Measurements from ENCODE around the gene ENPEP. TPM values are rescaled to one million over a fixed set of nuclear protein-coding genes. Genes with fewer than 3 reads are reported as not detected.
A peak's percentile ranks its signal among the peaks of the same experiment; 100 is the strongest.

ENPEP gene
- total and polyA plus RNA-seq, 2 donors from 2014 or later = 39.9 to 83.2 TPM

GRCh38 chr4:110610940-110611831 lies 135.2 kb downstream of the ENPEP start:
- intact Hi-C loops (cut with DNase I) = no loop called here
- H3K9ac ChIP-seq (ENCODE audit: low read length in 3 of 3) = no peak overlapping the region
- H3K27me3 ChIP-seq (ENCODE audit: control insufficient read depth, insufficient read depth, low read length) = peaks cover 68% of the 10 kb centered on the region
- no peaks in the 10 kb centered on the region for H3K36me3 ChIP-seq (ENCODE audit: control insufficient read depth in 2 of 3, insufficient read depth in 3 of 3, low read length in 3 of 3)
- no peaks in the 10 kb centered on the region for H3K9me3 ChIP-seq (ENCODE audit: control insufficient read depth in 2 of 3, insufficient read depth in 1 of 3, low read length in 3 of 3)
- no peak overlapping the region for H3K27ac ChIP-seq (ENCODE audit: low read depth in 2 of 2, low read length in 2 of 2)
- no peak overlapping the region for H3K4me3 ChIP-seq (ENCODE audit: low read length in 3 of 3)
- peaks cover 0 to 6% (median 0%) of the 10 kb centered on the region in 3 donors for H3K4me1 ChIP-seq (ENCODE audit: control insufficient read depth in 2 of 3, insufficient read depth in 2 of 3, low read depth in 1 of 3, low read length in 3 of 3)
- TF ChIP-seq CTCF (IDR thresholded peaks at IDR 0.05; ENCODE audit: borderline replicate concordance, extremely low read depth, insufficient read depth) = no peak
- FAIRE-seq (no peak), DNase-seq (peak; percentile 72 to 91 (median 88))

GRCh38 chr4:110611968-110612447 lies 136.1 kb downstream of the ENPEP start:
- Histone ChIP-seq H3K4me3 (ENCODE audit: low read length in 3 of 3) (no peak overlapping the region), H3K4me1 (ENCODE audit: control insufficient read depth in 2 of 3, insufficient read depth in 2 of 3, low read depth in 1 of 3, low read length in 3 of 3) (peaks cover 0 to 6% (median 0%) of the 10 kb centered on the region in 3 donors), H3K27ac (ENCODE audit: low read depth in 2 of 2, low read length in 2 of 2) (no peak overlapping the region), H3K9me3 (ENCODE audit: control insufficient read depth in 2 of 3, insufficient read depth in 1 of 3, low read length in 3 of 3) (no peaks in the 10 kb centered on the region), H3K27me3 (ENCODE audit: control insufficient read depth, insufficient read depth, low read length) (peaks cover 76% of the 10 kb centered on the region), H3K36me3 (ENCODE audit: control insufficient read depth in 2 of 3, insufficient read depth in 3 of 3, low read length in 3 of 3) (no peaks in the 10 kb centered on the region), H3K9ac (ENCODE audit: low read length in 3 of 3) (no peak overlapping the region)
- intact Hi-C loops (cut with DNase I) = no loop called here
- FAIRE-seq (no peak), DNase-seq (peak in 2 of 5 donors; percentile 25 to 43)
- TF ChIP-seq CTCF (IDR thresholded peaks at IDR 0.05; ENCODE audit: borderline replicate concordance, extremely low read depth, insufficient read depth) = no peak

- no peak for FAIRE-seq
- no peak for TF ChIP-seq CTCF (IDR thresholded peaks at IDR 0.05; ENCODE audit: borderline replicate concordance, extremely low read depth, insufficient read depth)
- Histone ChIP-seq H3K9ac (ENCODE audit: low read length in 3 of 3) (no peak overlapping the region), H3K27ac (ENCODE audit: low read depth in 2 of 2, low read length in 2 of 2) (no peak overlapping the region), H3K9me3 (ENCODE audit: control insufficient read depth in 2 of 3, insufficient read depth in 1 of 3, low read length in 3 of 3) (no peaks in the 10 kb centered on the region), H3K4me3 (ENCODE audit: low read length in 3 of 3) (no peak overlapping the region), H3K4me1 (ENCODE audit: control insufficient read depth in 2 of 3, insufficient read depth in 2 of 3, low read depth in 1 of 3, low read length in 3 of 3) (peaks cover 0 to 6% (median 0%) of the 10 kb centered on the region in 3 donors), H3K27me3 (ENCODE audit: control insufficient read depth, insufficient read depth, low read length) (peaks cover 83% of the 10 kb centered on the region), H3K36me3 (ENCODE audit: control insufficient read depth in 2 of 3, insufficient read depth in 3 of 3, low read length in 3 of 3) (no peaks in the 10 kb centered on the region)
- intact Hi-C loops (cut with DNase I) = no loop called here
- DNase-seq = peak in 3 of 5 donors; percentile 4 to 29 (median 13)
Observed at GRCh38 chr4:110612631-110613269, 136.8 kb downstream of the ENPEP start.

Measured in kidney (tissue), 14 donors.